ENCODE results near the gene TMEM248. TPM values are rescaled to one million over a fixed set of nuclear protein-coding genes. Genes with fewer than 3 reads are reported as not detected.
"Not testable (repeated sequence)": the region's sequence is repeated elsewhere in the genome, so short reads cannot be mapped to it uniquely, and the experiment has no call there.

Gene TMEM248
- total RNA-seq, 1 donor from 2014 or later: 83.6 TPM

DNA sequence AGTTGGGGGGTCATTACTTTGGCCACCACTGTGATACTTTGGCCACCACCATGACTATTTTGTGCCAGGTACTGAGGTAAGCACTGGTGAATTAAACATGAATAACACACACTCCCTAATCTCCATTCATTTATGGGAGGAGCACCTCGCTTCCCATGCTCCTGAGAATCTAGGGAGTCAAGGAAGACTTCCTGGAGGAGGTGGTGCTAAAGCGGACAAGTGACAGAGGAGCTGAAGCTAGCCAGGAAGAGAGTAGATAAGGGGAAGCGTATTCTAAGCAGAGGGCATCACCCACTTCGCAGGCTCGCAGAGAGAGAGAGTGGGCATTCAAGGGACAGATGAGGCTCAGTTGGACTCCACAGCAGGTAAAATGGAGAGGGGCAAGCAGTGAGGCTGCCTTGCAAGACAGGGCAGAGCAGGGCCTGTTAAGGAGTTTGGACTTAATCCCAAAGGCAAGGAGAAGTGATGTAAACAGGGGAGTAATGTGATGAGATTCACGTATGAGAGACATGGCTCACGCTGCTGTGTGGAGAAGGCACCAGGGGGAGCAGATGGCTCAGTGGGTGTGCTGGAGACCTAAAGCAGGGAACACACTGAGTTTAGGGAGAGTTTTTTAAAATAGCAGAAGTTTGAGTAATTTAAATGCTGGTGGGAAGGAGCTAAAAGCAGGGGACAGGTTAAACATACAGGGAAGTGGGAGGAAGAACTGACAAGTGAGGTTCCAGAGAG, 21.3 kb upstream of the TMEM248 start:
- Mint-ChIP-seq H3K4me1 (ENCODE audit: low read depth) (no peaks in the 10 kb centered on the region), H3K27ac (no peak overlapping the region), H3K27me3 (ENCODE audit: low read depth) (no peaks in the 10 kb centered on the region), H3K4me3 (ENCODE audit: low read depth) (no peak overlapping the region), H3K9me3 (no peaks in the 10 kb centered on the region), H3K36me3 (ENCODE audit: low read depth) (no peaks in the 10 kb centered on the region)
- no peak for DNase-seq (ENCODE audit: low spot score)
- intact Hi-C loops (cut with micrococcal nuclease): no loop called here

- intact Hi-C loops (cut with micrococcal nuclease): no loop called here
- Mint-ChIP-seq H3K9me3 (no peaks in the 10 kb centered on the region), H3K36me3 (ENCODE audit: low read depth) (no peaks in the 10 kb centered on the region), H3K27ac (no peak overlapping the region), H3K4me1 (ENCODE audit: low read depth) (no peaks in the 10 kb centered on the region), H3K27me3 (ENCODE audit: low read depth) (no peaks in the 10 kb centered on the region), H3K4me3 (ENCODE audit: low read depth) (no peak overlapping the region)
- DNase-seq (ENCODE audit: low spot score): no peak
Measured at GRCh38 chr7:66901941-66902843, 18.8 kb upstream of the TMEM248 start.

DNA sequence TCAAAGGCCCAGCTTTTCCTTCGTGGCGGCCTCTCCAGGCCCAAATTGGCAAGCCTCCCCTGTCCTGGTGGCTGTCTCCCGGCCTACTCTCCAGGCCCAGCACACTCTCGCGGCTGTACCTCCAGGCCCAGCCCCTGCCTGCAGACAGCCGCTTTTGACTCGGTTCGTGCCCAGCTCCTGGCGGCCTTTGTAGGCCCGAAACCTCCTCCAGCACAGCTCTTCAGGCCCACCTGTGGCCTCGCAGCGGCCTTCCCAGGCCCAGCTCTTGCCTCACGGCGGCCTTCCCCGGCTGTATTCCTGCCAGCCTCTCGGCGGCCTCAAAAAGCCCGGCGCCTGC, 18.2 kb upstream of the TMEM248 start:
- H3K36me3 Mint-ChIP-seq (ENCODE audit: low read depth): no peaks in the 10 kb centered on the region
- H3K9me3 Mint-ChIP-seq: no peaks in the 10 kb centered on the region
- no peaks in the 10 kb centered on the region for H3K27me3 Mint-ChIP-seq (ENCODE audit: low read depth)
- no peak for DNase-seq (ENCODE audit: low spot score)
- no peak overlapping the region for H3K27ac Mint-ChIP-seq
- intact Hi-C loops (cut with micrococcal nuclease): no loop called here
- H3K4me3 Mint-ChIP-seq (ENCODE audit: low read depth): no peak overlapping the region
- H3K4me1 Mint-ChIP-seq (ENCODE audit: low read depth): no peaks in the 10 kb centered on the region

DNA sequence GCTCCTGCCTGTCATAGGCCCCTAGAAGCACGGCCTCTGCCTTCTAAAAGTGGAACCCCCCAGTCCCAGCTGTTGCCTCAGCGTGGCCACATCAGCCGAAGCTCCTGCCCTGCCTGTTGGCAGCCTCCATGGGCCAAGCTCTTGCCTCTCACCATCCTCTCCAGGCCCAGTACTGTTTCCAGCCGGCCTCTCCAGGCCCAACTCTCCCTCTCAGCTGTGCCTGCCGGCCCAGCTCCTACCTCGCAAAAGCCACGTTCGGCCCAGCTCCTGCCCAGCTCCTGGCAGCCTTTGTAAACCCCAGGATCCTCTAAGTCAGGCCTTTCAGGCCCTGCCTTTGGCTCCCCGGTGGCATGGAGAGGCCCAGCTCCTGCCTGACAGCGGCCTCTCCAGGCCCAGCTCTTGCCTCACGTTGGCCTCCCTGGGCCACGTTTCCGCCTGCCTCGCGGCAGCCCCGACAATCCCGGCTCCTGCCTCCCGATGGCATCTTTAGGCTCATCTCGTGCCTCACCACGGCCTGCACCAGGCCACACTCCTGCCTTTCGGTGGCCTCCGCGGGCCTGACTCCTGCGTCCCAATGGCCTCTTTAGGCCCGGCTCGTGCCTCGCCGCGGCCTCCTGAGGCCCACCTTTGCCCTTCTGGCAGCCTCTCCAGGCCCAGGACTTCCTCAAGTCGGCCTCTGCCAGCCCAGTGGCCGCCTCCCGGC, 17.5 kb upstream of the TMEM248 start:
- intact Hi-C loops (cut with micrococcal nuclease): no loop called here
- no peak overlapping the region for H3K27ac Mint-ChIP-seq
- H3K4me3 Mint-ChIP-seq (ENCODE audit: low read depth): no peak overlapping the region
- no peaks in the 10 kb centered on the region for H3K9me3 Mint-ChIP-seq
- H3K4me1 Mint-ChIP-seq (ENCODE audit: low read depth): no peaks in the 10 kb centered on the region
- no peaks in the 10 kb centered on the region for H3K27me3 Mint-ChIP-seq (ENCODE audit: low read depth)
- H3K36me3 Mint-ChIP-seq (ENCODE audit: low read depth): no peaks in the 10 kb centered on the region
- no peak for DNase-seq (ENCODE audit: low spot score)

- DNase-seq (ENCODE audit: low spot score): no peak
- intact Hi-C loops (cut with micrococcal nuclease): no loop called here
- no peak overlapping the region for H3K27ac Mint-ChIP-seq
- no peaks in the 10 kb centered on the region for H3K4me1 Mint-ChIP-seq (ENCODE audit: low read depth)
- no peak overlapping the region for H3K4me3 Mint-ChIP-seq (ENCODE audit: low read depth)
- H3K36me3 Mint-ChIP-seq (ENCODE audit: low read depth): no peaks in the 10 kb centered on the region
- no peaks in the 10 kb centered on the region for H3K27me3 Mint-ChIP-seq (ENCODE audit: low read depth)
- no peaks in the 10 kb centered on the region for H3K9me3 Mint-ChIP-seq
Measured at GRCh38 chr7:66904063-66904593, 16.9 kb upstream of the TMEM248 start.

DNA sequence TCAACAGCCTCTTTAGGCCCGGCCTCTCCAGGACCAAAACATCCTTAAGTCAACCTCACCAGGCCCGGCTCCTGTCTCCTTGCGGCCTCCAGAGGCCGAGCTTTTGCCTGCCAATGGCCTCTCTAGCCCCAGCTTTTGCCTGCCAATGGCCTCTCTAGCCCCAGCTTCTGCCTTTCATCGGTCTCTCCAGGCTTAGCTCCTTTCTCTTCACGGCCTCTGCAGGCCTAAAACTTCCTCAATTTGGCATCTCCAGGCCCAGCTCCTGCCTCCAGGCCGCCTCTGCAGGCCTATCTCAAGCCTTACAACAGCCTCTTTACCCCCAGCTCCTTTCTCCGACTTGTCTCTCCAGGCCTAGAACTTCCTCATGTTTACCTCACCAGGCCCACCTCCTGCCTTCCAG, 15.7 kb upstream of the TMEM248 start:
- Mint-ChIP-seq H3K9me3 (no peaks in the 10 kb centered on the region), H3K4me3 (ENCODE audit: low read depth) (no peak overlapping the region), H3K36me3 (ENCODE audit: low read depth) (no peaks in the 10 kb centered on the region), H3K27ac (no peak overlapping the region), H3K4me1 (ENCODE audit: low read depth) (no peaks in the 10 kb centered on the region), H3K27me3 (ENCODE audit: low read depth) (no peaks in the 10 kb centered on the region)
- intact Hi-C loops (cut with micrococcal nuclease): no loop called here
- DNase-seq (ENCODE audit: low spot score): no peak

DNA sequence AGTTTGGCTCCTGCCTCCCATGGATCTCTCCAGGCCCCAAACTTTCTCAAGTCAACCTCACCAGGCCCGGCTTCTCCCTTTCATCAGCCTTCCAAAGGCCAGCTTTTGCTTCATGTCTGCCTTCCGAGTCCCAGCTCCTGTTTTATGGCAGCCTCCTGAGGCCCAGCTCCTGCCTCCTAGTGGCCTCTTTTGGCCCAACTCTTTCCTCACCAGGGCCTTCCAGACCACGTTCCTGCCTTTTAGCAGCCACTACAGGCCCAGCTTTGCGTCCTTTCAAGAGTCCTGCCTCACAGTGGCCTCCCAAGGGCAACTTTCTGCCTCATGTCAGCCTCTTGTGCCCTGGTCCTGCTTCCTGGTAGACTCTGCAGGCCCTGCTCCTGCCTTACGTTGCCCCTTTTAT, 15.3 kb upstream of the TMEM248 start:
- Mint-ChIP-seq H3K4me3 (ENCODE audit: low read depth) (no peak overlapping the region), H3K4me1 (ENCODE audit: low read depth) (no peaks in the 10 kb centered on the region), H3K36me3 (ENCODE audit: low read depth) (no peaks in the 10 kb centered on the region), H3K27ac (no peak overlapping the region), H3K9me3 (no peaks in the 10 kb centered on the region), H3K27me3 (ENCODE audit: low read depth) (no peaks in the 10 kb centered on the region)
- intact Hi-C loops (cut with micrococcal nuclease): no loop called here
- DNase-seq (ENCODE audit: low spot score): no peak

DNA sequence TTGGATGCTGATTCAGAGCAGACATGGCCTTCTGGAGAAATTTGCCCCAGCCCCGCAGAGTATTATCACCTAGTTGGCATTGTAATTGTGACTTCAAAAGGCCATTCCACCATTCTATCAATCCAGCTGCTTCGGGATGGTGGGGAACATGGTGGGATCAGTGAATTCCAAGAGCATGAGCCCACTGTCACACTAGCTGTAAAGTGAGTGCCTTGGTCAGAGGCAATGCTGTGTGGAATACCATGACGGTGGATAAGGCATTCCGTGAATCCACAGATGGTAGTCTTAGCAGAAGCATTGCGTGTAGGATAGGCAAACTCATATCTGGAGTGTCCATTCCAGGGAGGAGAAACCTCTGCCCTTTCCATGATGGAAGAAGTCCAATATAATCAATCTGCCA, 13.3 kb upstream of the TMEM248 start:
- H3K36me3 Mint-ChIP-seq (ENCODE audit: low read depth): no peaks in the 10 kb centered on the region
- no peaks in the 10 kb centered on the region for H3K4me1 Mint-ChIP-seq (ENCODE audit: low read depth)
- no peak for DNase-seq (ENCODE audit: low spot score)
- H3K27me3 Mint-ChIP-seq (ENCODE audit: low read depth): no peaks in the 10 kb centered on the region
- H3K27ac Mint-ChIP-seq: no peak overlapping the region
- H3K4me3 Mint-ChIP-seq (ENCODE audit: low read depth): no peak overlapping the region
- intact Hi-C loops (cut with micrococcal nuclease): no loop called here
- H3K9me3 Mint-ChIP-seq: no peaks in the 10 kb centered on the region

DNA sequence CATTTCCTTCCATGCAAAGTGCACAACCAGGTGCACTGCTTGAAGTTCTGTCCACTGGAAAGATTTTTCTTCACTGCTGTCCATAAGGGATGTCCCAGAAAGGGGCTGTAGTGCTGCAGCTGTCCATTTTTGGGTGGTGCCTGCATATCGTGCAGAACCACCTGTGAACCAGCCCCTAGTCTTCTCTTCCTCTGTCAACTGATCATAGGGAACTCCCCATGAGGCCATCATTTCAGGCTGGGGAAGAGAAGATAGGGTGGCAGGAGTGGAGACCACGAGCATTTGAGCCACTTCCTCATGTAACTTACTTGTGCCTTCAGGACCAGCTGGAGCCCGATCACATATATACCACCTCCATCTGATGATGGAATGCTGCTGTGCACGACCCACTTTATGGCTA, 12.4 kb upstream of the TMEM248 start:
- H3K27me3 Mint-ChIP-seq (ENCODE audit: low read depth): not testable (repeated sequence)

DNA sequence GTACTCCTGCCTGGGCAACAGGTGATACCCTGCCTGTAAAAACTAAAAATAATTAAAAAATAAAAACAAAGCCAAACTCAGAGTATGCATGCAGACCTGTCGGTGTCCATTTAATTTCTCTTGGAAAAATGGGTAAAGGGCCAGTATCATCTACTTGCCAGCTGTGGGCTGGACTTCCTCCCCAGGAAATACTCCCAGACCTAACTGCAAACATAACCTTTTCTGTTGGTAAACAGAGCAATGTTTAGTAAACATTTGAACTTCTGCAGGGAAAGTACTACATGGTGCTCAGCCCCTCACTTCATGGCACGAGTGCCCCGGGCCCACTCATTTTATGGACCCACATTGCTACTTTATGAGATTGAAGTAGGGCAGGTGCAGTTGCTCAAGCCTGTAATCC, 10.2 kb upstream of the TMEM248 start:
- no peaks in the 10 kb centered on the region for H3K36me3 Mint-ChIP-seq (ENCODE audit: low read depth)
- no peak overlapping the region for H3K27ac Mint-ChIP-seq
- no peak for DNase-seq (ENCODE audit: low spot score)
- no peaks in the 10 kb centered on the region for H3K27me3 Mint-ChIP-seq (ENCODE audit: low read depth)
- H3K4me3 Mint-ChIP-seq (ENCODE audit: low read depth): no peak overlapping the region
- no peaks in the 10 kb centered on the region for H3K4me1 Mint-ChIP-seq (ENCODE audit: low read depth)
- H3K9me3 Mint-ChIP-seq: no peaks in the 10 kb centered on the region
- intact Hi-C loops (cut with micrococcal nuclease): no loop called here

More for the DNA sequence above, 12.4 kb upstream of the TMEM248 start:
- H3K4me1 Mint-ChIP-seq (ENCODE audit: low read depth); intact Hi-C loops (cut with micrococcal nuclease); H3K9me3 Mint-ChIP-seq; H3K36me3 Mint-ChIP-seq (ENCODE audit: low read depth); H3K4me3 Mint-ChIP-seq (ENCODE audit: low read depth); H3K27ac Mint-ChIP-seq; DNase-seq (ENCODE audit: low spot score): not testable (repeated sequence)

- DNase-seq (ENCODE audit: low spot score); H3K9me3 Mint-ChIP-seq; intact Hi-C loops (cut with micrococcal nuclease): not testable (repeated sequence)
Measured at GRCh38 chr7:66911191-66911590, 9.8 kb upstream of the TMEM248 start.

GRCh38 chr7:66912195-66912594, 8.8 kb upstream of the TMEM248 start:
- no peak for DNase-seq (ENCODE audit: low spot score)
- Mint-ChIP-seq H3K27me3 (ENCODE audit: low read depth) (no peaks in the 10 kb centered on the region), H3K36me3 (ENCODE audit: low read depth) (no peaks in the 10 kb centered on the region), H3K4me3 (ENCODE audit: low read depth) (no peak overlapping the region), H3K4me1 (ENCODE audit: low read depth) (no peaks in the 10 kb centered on the region), H3K27ac (no peak overlapping the region), H3K9me3 (no peaks in the 10 kb centered on the region)
- intact Hi-C loops (cut with micrococcal nuclease): no loop called here

More at GRCh38 chr7:66911191-66911590, 9.8 kb upstream of the TMEM248 start:
- H3K36me3 Mint-ChIP-seq (ENCODE audit: low read depth); H3K27ac Mint-ChIP-seq; H3K4me1 Mint-ChIP-seq (ENCODE audit: low read depth); H3K4me3 Mint-ChIP-seq (ENCODE audit: low read depth); H3K27me3 Mint-ChIP-seq (ENCODE audit: low read depth): not testable (repeated sequence)
